Neural cell (in vitro differentiated cells): ENCODE data around the gene TMEM61. TPM values are rescaled to one million over a fixed set of nuclear protein-coding genes. Genes with fewer than 3 reads are reported as not detected.

Source experiments
- H2AFZ ChIP-seq: fragments of 200-600, 300-800 bp; sonication (generic), shearing (Covaris generic); 2 replicates; pipeline ENCODE4 v1.6.0; 2014; ENCODE audit warnings: low read depth, mild to moderate bottlenecking, antibody characterized with exemption, low read length, moderate library complexity
- H3F3A ChIP-seq: fragments of 200-600 bp; shearing (Covaris generic); 2 replicates; pipeline ENCODE4 v1.6.1; 2016; ENCODE audit warnings: mild to moderate bottlenecking, moderate library complexity, mixed read lengths, antibody characterized with exemption, low read length; ENCODE audit not compliant: insufficient read depth, poor library complexity, severe bottlenecking
- H3K27ac ChIP-seq: fragments of 200-600, 300-800 bp; sonication (generic), shearing (Covaris generic); 2 replicates; pipeline ENCODE4 v1.5.1; 2014; ENCODE audit warnings: mild to moderate bottlenecking, low read length, moderate library complexity
- H3K27me3 ChIP-seq: fragments of 300-800, 200-600 bp; sonication (generic), shearing (Covaris generic); 2 replicates; pipeline ENCODE4 v1.6.0; 2014; ENCODE audit warnings: mild to moderate bottlenecking, low read depth, low read length, moderate library complexity; ENCODE audit not compliant: insufficient read depth
- H3K36me3 ChIP-seq: fragments of 300-800, 200-600 bp; sonication (generic), shearing (Covaris generic); 2 replicates; pipeline ENCODE4 v1.5.1; 2014; ENCODE audit warnings: mild to moderate bottlenecking, antibody characterized with exemption, low read length, moderate library complexity; ENCODE audit not compliant: insufficient read depth
- H3K4me2 ChIP-seq: fragments of 300-800, 200-600 bp; sonication (generic), shearing (Covaris generic); 2 replicates; pipeline ENCODE4 v1.6.0; 2014; ENCODE audit warnings: mild to moderate bottlenecking, low read length
- H3K4me3 ChIP-seq: fragments of 300-800, 200-600 bp; sonication (generic), shearing (Covaris generic); 2 replicates; pipeline ENCODE4 v1.5.1; 2014; ENCODE audit warnings: mild to moderate bottlenecking, low read length, moderate library complexity
- H3K79me2 ChIP-seq: fragments of 200-600 bp; shearing (Covaris generic); replicated peaks from 2 replicates; pipeline ENCODE4 v1.6.0; 2014; ENCODE audit warnings: mild to moderate bottlenecking, low read length, moderate library complexity; ENCODE audit not compliant: insufficient read depth
- H3K9ac ChIP-seq: fragments of 300-800, 200-600 bp; sonication (generic), shearing (Covaris generic); 2 replicates; pipeline ENCODE4 v1.6.1; 2016; ENCODE audit warnings: mild to moderate bottlenecking, low read length, mixed read lengths
- H3K9me2 ChIP-seq: fragments of 200-600 bp; shearing (Covaris generic); 2 replicates; pipeline ENCODE4 v1.6.1; 2016; ENCODE audit warnings: mild to moderate bottlenecking, low read length, mixed read lengths; ENCODE audit not compliant: insufficient read depth
- H3K9me3 ChIP-seq: fragments of 200-600, 300-800 bp; sonication (generic), shearing (Covaris generic); 2 replicates; pipeline ENCODE4 v1.6.1; 2016; ENCODE audit warnings: mild to moderate bottlenecking, mixed run types, low read length, moderate library complexity, mixed read lengths
- H4K20me1 ChIP-seq: fragments of 200-600 bp; shearing (Covaris generic); 2 replicates; pipeline ENCODE4 v1.6.1; 2016; ENCODE audit warnings: mild to moderate bottlenecking, mixed run types; ENCODE audit not compliant: insufficient read depth
- EP300 ChIP-seq: fragments of 450-650 bp; conservative IDR thresholded peaks from 2 replicates; pipeline ENCODE4 v1.6.1; 2014; ENCODE audit warnings: antibody characterized with exemption, mild to moderate bottlenecking, moderate library complexity; ENCODE audit not compliant: poor library complexity, severe bottlenecking
- EZH2 ChIP-seq: fragments of 200-600, 300-800 bp; shearing (Covaris generic), sonication (generic); IDR thresholded peaks from 2 replicates; pipeline ENCODE4 v1.6.1; 2014; ENCODE audit warnings: antibody characterized with exemption, low read length, borderline replicate concordance, mild to moderate bottlenecking; ENCODE audit not compliant: insufficient read depth, poor library complexity, severe bottlenecking
- MXI1 ChIP-seq: fragments of 450-650 bp; conservative IDR thresholded peaks from 2 replicates; pipeline ENCODE4 v1.6.1; 2014; ENCODE audit warnings: antibody characterized with exemption, mild to moderate bottlenecking; ENCODE audit not compliant: poor library complexity, severe bottlenecking
- POLR2AphosphoS5 ChIP-seq: IDR thresholded peaks from 2 replicates; pipeline ENCODE4 v1.6.1; 2012
- RAD21 ChIP-seq: fragments of 450-650 bp; conservative IDR thresholded peaks from 2 replicates; pipeline ENCODE4 v1.6.1; 2014; ENCODE audit warnings: antibody characterized with exemption, mild to moderate bottlenecking, moderate library complexity
- SMC3 ChIP-seq: fragments of 450-650 bp; conservative IDR thresholded peaks from 2 replicates; pipeline ENCODE4 v1.6.1; 2014; ENCODE audit warnings: antibody characterized with exemption, mild to moderate bottlenecking, moderate library complexity; ENCODE audit not compliant: poor library complexity
- TAF1 ChIP-seq: IDR thresholded peaks from 2 replicates; pipeline ENCODE4 v1.6.1; 2012; ENCODE audit warnings: low read depth
- polyA plus RNA-seq: library from polyadenylated mRNA; depleted of rRNA; stranded (reverse); fragments of >200 nt; gene quantifications from 2 replicates; pipeline ENCODE4 v1.2.3, GENCODE V29; 2014
- TF ChIP-seq, protein P1 (sequence below): IDR thresholded peaks from 2 replicates; pipeline ENCODE4 v1.6.1; 2012; ENCODE audit warnings: borderline replicate concordance
- TF ChIP-seq, protein P2 (sequence below): fragments of 450-650 bp; IDR thresholded peaks from 2 replicates; pipeline ENCODE4 v1.5.1; 2014; ENCODE audit warnings: antibody characterized with exemption, mild to moderate bottlenecking, moderate library complexity; ENCODE audit not compliant: poor library complexity, severe bottlenecking

Gene TMEM61
- polyA plus RNA-seq, 1 donor from 2014 or later, result not detected

DNA sequence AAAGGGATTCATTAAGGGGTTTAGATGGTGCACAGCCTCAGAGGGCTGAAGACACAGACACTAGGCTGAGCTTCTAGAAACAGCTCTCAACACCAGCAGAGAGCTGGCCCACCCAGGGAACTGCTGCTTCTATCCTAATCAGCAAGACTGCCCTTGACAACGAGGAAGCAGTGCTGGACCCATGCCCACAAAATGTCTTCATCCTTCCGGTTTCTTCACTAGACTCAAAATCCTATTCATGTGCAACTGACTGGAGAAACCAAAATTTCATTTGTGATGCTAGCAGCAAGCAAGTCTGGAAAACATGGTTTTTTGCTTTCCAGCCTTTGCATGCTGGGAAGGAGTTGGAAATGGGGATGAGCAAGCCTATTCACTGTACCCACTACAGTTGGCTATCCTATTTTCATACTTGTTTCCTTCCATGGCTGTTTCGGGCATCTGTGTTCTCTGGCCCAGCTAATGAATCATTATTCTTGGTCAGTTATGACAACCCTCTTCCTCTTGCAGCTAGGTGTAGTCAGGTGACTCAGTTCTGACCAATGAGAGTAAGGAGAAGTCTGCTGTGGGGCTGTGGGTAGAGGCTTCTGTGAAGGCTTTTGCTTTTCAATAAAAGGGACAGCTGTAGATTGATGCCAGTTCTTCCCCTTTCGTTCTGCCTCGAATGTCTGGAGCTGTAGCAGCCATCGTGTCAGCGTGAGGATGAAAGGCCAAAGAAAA is 14.6 kb upstream of the TMEM61 start:
- Histone ChIP-seq H3K36me3 (no peaks in the 10 kb centered on the region), H3K27ac (no peak overlapping the region), H3F3A (no peaks in the 10 kb centered on the region), H3K9ac (no peak overlapping the region), H3K27me3 (no peaks in the 10 kb centered on the region), H3K79me2 (no peaks in the 10 kb centered on the region), H3K4me3 (no peak overlapping the region), H2AFZ (no peak overlapping the region), H3K4me2 (no peak overlapping the region), H3K9me3 (no peaks in the 10 kb centered on the region), H4K20me1 (no peaks in the 10 kb centered on the region), H3K9me2 (no peaks in the 10 kb centered on the region)
- no peak for TF ChIP-seq POLR2AphosphoS5

DNA sequence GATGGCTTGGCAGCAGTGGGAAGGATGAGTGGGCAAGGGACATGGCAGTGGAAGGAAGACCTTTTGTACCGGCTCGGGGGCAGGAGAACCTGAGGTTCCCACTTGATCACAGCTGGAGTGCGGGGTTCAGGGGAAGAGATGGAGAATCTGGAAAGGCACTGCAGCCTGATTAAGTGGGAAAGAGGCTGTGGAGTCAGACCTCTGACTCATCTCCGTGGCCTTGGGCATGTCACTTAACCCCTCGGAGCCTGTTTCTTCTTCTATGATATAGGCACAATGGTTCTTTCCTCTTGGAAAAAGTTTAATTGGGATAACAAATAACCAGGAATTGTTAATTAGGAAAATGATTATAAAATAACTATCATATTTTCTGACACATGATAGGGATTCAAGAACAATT is 13.1 kb upstream of the TMEM61 start:
- Histone ChIP-seq H3F3A (no peaks in the 10 kb centered on the region), H3K36me3 (no peaks in the 10 kb centered on the region), H3K79me2 (no peaks in the 10 kb centered on the region)

DNA sequence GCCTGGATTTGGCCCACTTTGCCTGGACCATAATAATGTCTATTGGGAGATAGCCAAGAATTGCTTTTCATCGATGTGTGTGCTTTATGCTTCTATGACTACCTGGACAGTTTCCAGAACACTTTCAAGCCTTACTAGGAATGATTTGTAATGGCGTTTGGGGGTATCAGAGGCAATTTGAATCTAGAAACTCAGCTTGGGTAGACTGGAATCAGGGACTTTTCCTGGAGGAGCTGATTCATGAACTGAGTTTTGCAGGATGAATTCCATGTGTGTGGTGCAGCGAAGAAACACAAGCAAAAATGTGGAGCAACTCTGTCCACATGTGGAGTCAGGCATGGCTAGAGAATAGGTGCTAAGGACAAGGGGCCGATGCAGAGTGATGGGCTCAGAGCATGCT is 11.9 kb upstream of the TMEM61 start:
- no peaks in the 10 kb centered on the region for H3K36me3 ChIP-seq
- H3F3A ChIP-seq, result no peaks in the 10 kb centered on the region
- H3K27ac ChIP-seq, result no peak overlapping the region
- no peak overlapping the region for H3K4me2 ChIP-seq
- TF ChIP-seq MXI1, result no peak
- TF ChIP-seq EZH2, result no peak
- no peak for TF ChIP-seq EP300
- no peak for TF ChIP-seq POLR2AphosphoS5
- TF ChIP-seq, protein P1, sequence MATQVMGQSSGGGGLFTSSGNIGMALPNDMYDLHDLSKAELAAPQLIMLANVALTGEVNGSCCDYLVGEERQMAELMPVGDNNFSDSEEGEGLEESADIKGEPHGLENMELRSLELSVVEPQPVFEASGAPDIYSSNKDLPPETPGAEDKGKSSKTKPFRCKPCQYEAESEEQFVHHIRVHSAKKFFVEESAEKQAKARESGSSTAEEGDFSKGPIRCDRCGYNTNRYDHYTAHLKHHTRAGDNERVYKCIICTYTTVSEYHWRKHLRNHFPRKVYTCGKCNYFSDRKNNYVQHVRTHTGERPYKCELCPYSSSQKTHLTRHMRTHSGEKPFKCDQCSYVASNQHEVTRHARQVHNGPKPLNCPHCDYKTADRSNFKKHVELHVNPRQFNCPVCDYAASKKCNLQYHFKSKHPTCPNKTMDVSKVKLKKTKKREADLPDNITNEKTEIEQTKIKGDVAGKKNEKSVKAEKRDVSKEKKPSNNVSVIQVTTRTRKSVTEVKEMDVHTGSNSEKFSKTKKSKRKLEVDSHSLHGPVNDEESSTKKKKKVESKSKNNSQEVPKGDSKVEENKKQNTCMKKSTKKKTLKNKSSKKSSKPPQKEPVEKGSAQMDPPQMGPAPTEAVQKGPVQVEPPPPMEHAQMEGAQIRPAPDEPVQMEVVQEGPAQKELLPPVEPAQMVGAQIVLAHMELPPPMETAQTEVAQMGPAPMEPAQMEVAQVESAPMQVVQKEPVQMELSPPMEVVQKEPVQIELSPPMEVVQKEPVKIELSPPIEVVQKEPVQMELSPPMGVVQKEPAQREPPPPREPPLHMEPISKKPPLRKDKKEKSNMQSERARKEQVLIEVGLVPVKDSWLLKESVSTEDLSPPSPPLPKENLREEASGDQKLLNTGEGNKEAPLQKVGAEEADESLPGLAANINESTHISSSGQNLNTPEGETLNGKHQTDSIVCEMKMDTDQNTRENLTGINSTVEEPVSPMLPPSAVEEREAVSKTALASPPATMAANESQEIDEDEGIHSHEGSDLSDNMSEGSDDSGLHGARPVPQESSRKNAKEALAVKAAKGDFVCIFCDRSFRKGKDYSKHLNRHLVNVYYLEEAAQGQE, result no peak
- no peak for TF ChIP-seq RAD21
- no peak for TF ChIP-seq TAF1
- TF ChIP-seq SMC3, result no peak
- TF ChIP-seq, protein P2, sequence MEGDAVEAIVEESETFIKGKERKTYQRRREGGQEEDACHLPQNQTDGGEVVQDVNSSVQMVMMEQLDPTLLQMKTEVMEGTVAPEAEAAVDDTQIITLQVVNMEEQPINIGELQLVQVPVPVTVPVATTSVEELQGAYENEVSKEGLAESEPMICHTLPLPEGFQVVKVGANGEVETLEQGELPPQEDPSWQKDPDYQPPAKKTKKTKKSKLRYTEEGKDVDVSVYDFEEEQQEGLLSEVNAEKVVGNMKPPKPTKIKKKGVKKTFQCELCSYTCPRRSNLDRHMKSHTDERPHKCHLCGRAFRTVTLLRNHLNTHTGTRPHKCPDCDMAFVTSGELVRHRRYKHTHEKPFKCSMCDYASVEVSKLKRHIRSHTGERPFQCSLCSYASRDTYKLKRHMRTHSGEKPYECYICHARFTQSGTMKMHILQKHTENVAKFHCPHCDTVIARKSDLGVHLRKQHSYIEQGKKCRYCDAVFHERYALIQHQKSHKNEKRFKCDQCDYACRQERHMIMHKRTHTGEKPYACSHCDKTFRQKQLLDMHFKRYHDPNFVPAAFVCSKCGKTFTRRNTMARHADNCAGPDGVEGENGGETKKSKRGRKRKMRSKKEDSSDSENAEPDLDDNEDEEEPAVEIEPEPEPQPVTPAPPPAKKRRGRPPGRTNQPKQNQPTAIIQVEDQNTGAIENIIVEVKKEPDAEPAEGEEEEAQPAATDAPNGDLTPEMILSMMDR, result no peak
- H4K20me1 ChIP-seq, result no peaks in the 10 kb centered on the region
- no peak overlapping the region for H3K9ac ChIP-seq
- H3K79me2 ChIP-seq, result no peaks in the 10 kb centered on the region
- H3K27me3 ChIP-seq, result no peaks in the 10 kb centered on the region
- H3K4me3 ChIP-seq, result no peak overlapping the region
- H3K9me2 ChIP-seq, result no peaks in the 10 kb centered on the region
- H3K9me3 ChIP-seq, result no peaks in the 10 kb centered on the region
- H2AFZ ChIP-seq, result no peak overlapping the region

More for the DNA sequence above, 13.1 kb upstream of the TMEM61 start:
- Histone ChIP-seq H4K20me1 (no peaks in the 10 kb centered on the region), H2AFZ (no peak overlapping the region), H3K4me2 (no peak overlapping the region), H3K27ac (no peak overlapping the region), H3K9me3 (no peaks in the 10 kb centered on the region), H3K27me3 (no peaks in the 10 kb centered on the region), H3K9me2 (no peaks in the 10 kb centered on the region), H3K9ac (no peak overlapping the region), H3K4me3 (no peak overlapping the region)
- TF ChIP-seq EP300 (no peak), MXI1 (no peak), SMC3 (no peak)
- TF ChIP-seq, protein P1, result no peak
